Amygdala (tissue), 56 donors: ENCODE data around the gene FMNL2.

Experiments used
- DNase-seq, 56 donors: peaks; one replicate each; lab custom pipeline; 2025; lab: John Stamatoyannopoulos, UW

FMNL2 gene

DNA sequence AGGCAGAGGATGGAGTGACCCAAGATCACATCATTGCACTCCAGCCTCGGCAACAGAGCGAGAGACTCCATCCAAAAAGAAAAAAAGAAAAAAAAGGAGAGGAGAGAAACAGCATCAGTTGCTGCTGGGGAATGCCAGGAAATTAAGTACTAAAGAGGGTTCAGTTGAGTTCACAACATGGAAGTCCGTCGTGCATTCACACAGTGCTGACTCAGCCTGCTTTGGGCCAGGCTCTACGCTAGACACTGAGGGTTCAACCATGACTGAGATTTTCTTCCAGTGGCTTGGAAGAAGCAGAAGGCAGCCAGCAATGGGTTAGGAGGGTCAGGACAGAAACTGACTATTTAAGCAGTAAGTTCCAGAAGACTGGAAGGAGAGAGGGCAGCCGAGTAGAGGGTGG is 108.8 kb downstream of the FMNL2 start:
- peak in 3 of 56 donors; percentile 14 to 22 (median 14) for DNase-seq

GRCh38 chr2:152444448-152444847 is 109.5 kb downstream of the FMNL2 start:
- DNase-seq = no peak

DNA sequence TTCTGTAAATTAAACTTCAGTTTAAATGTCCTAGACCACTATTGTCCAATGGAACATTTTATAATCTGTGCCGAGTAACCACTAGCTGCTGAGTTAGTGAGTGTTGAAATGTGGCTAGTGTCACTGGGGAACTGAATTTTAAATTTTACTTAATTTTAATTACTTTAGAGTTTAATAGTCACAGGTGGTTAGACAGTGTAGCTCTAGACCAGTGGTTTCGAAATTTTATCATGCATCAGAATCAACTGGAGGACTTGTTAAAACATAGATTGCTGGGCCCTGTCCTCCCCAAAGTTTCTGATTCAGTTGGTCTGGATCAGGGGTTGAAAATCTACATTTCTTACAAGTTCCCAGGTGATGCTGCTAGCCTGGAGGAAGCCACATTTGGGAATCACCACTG is 110.4 kb downstream of the FMNL2 start:
- peak in 1 of 56 donors; percentile 25 for DNase-seq

GRCh38 chr2:152445791-152446201 is 110.8 kb downstream of the FMNL2 start:
- peak in 14 of 56 donors; percentile 10 to 60 (median 31) for DNase-seq

DNA sequence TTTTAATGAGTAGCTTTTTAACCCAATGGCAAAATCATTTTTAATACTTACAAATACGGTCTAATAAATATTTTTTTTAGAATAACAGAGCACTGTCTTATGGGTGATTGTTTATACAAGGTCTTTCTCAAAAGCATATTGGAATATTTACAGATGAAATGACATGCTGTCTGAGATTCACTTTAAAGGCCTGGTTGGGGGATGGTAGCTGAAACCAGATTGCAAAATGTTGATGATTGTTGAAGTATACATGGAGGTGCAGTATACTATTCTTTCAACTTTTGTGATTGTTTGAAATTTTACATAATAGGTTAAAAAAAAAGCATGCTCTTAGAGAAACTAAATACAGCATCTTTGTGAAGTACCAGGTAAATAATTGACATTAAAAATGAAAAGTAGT is 111.2 kb downstream of the FMNL2 start:
- no peak for DNase-seq

- no peak for DNase-seq
Observed at GRCh38 chr2:152447897-152448296, 112.9 kb downstream of the FMNL2 start.

DNA sequence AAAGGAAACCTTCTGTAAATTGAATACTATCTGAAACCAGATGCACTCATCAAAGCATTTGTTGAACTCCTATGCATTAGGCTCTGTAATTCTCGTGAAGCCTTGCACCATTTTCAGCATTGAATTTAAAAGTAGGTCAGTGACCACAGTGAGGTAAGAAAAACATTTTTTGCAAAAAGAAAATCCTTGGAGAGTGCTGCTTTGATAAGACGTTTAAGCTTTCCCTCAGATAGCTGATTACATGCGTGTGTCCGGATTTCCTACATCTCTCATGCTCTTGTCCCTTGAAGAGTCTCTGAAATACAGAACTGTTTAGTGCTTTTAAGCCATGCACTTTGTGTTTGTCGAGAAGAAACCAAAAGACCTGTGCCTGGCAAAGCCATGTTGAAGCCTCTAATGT is 113.6 kb downstream of the FMNL2 start:
- no peak for DNase-seq

GRCh38 chr2:152449578-152449977 is 114.6 kb downstream of the FMNL2 start:
- no peak for DNase-seq

DNA sequence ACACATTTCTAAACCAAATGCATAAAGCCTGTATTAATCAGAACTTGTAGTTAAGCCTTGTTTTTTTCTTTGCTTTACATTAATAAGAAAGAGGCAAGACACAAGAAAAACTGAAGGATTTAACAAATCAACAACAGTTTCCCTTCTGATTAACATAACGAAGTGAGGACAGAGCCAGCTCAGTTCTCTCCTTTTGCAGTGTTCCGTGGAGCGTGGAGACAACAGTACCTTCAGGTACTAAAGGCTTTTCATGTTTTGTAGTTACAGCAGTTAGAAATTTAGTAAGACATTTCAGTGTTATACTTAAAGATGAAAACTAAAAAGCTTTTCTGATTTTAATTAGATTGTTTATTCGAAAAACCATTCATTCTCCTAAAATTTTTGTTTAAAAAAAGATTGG is 115.2 kb downstream of the FMNL2 start:
- no peak for DNase-seq

DNA sequence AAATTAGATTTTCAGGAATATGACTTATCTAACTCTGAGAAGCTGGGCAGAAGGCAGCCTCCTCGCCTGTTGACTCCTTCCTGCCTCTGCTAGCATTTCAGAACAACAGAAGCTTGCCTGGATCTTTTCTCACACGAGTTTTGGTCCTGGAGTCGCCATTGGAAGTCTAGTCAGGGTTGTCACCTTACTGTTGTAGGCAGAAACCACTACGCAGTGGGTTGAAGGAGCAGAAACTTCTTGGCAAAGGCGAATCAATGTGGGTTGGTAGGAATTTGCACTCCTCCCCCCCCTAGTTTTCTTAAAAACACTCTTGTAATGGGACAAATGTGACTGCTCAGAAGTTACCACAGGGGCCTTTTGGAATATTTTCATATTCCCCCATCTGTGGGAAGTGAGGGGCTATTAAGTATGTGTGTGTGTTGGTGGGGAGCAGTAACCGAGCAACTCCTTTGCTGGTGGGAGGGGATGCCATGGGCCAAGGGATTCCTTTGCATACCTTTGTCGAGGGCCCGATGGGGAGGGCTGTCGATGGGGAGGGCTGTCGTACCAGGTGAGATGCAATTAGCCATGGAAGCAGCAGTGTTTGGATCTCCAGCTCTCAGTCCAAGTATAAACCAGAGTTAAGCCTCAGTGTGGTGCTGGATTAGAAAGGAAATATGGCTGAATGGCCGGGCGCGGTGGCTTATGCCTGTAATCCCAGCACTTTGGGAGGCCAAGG is 117.4 kb downstream of the FMNL2 start:
- DNase-seq = peak in 2 of 56 donors; percentile 29 to 56

GRCh38 chr2:152453129-152453911 is 118.3 kb downstream of the FMNL2 start:
- DNase-seq = peak in 42 of 56 donors; percentile 19 to 88 (median 58)

DNA sequence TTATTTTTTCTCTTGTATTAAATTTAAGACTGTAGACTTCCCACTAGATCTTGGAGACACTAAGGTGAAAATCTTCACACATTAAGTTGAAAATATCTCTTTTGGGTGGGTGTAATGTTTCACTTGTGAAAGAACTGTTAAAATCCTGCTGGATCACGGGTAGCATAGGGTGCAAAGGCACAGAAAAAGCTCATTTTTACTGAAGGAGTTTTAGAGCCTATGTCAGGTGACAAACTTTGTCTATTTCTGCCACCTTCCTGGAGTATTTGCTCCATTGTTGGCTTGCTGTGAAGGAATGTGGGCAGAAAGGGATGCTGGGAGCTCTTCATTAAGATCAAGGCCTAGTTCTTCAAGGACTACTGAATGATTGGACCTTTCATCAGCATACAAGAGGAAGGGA is 119.4 kb downstream of the FMNL2 start:
- peak in 2 of 56 donors; percentile 35 to 40 for DNase-seq

- no peak for DNase-seq
Observed at GRCh38 chr2:152454960-152455359, 120.0 kb downstream of the FMNL2 start.

DNA sequence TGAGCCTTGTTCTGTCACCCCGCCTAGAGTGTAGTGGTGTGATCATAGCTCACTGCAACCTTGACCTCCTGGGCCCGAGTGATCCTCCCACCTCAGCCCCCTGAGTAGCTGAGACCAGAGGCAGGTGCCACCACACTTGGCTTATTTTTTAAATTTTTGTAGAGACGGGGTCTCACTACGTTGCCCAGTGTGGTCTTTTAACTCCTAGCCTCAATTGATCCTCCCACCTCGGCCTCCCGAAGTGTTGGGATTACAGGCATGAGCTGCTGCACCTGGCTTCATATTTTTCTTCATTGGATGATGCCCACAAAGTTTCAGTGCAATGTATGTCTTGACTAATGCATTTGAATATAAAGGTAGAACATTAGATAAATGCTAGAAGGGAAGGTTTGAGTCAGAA is 120.8 kb downstream of the FMNL2 start:
- DNase-seq = no peak

DNA sequence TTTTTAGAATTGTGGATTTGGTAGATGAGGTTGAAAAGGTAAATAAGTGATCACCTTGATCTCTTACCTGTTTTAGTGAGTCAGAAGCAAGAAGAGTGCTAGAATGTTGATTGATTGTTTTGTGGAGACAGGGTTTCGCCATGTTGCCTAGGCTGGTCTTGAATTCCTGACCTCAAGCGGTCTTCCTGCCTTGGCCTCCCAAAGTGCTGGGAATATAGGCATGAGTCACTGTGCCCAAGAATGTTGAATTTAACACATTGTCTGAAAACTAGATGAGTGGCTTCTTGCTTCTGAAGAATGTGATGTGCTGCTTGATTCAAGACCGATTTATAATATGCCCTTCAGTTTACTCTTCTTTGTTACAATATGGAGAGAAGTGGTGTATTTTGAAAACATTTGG is 121.3 kb downstream of the FMNL2 start:
- DNase-seq = no peak

DNA sequence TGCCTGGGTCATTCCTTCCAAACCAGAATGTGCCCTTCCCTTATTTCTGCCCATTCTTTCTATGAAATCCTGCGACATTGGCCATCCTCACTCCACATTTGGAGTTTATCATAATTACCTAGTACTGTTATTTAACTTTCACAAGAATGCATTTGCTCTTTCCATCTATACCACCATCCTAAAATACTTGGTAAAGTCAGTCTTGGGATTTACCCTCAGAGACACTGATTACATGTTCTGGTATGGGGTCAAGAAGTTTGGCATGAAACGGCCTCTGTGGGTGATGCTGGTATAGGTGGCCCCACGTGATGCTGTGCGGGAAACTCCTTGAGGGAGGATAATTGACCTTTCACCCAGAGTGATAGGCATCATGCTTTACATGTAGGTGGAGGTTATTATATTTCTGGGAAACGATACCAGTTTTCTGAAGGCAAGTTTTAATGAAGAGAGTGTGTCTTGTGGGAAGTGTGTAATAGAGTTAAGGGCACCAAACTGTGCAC is 123.5 kb downstream of the FMNL2 start:
- DNase-seq = no peak

- no peak for DNase-seq
Observed at GRCh38 chr2:152459091-152459490, 124.1 kb downstream of the FMNL2 start.

- DNase-seq = no peak
Observed at GRCh38 chr2:152460567-152460966, 125.6 kb downstream of the FMNL2 start.

DNA sequence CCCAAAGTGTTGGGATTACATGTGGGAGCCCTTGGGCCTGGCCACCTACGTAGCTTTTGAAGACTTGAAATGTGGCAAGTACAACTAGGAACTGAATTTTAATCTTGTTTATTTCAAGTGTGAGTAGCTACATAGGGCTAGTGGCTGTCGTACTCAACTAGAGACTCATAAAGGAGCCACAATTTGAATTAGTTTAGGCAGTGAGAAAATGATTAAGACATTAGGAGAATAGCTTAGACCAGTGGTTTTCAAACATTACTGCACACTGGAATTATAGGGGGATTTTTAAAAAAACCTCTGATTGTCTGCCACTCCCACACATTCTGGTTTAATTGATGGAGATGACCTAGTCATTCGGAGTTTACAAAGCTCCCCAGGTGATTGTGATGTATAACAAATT is 127.1 kb downstream of the FMNL2 start:
- DNase-seq = no peak

GRCh38 chr2:152462779-152463178 is 127.8 kb downstream of the FMNL2 start:
- DNase-seq = peak in 13 of 56 donors; percentile 25 to 79 (median 41)

DNA sequence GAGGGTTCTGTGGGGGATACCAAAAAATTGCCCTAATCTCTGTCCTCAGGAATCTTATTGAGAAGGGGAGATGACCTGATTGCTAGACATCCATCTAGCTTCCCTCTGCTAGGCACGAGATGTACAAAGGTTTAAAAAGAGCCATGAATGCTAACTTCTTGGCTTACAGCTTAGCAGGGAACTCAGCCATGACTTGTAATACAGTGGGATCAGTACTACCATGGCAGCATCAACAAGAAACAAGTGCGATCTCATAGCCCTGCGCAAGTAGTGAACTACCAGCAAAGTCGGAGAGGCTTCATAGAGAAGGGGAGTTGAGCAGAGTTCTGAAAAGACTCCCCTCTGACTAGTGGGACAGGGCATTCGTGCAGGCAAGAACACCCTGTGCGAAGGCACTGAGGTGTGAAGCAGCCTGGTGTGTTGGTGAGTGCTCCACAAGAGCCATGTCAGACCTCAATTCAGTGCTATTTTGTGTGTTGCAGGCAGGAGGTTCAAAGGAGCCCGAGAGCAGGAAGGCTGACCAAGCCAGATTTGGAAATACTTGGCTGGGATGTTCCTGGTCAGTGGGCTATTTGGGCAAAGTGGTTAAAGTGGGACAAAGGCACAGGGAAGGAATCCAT is 130.0 kb downstream of the FMNL2 start:
- DNase-seq = peak in 10 of 56 donors; percentile 16 to 74 (median 33)
